8988T (cell line): ENCODE data around the gene ATXN1.

Experiments
- DNase-seq: peaks from one replicate; pipeline ENCODE4 v3.0.0; 2011

ATXN1 gene

DNA sequence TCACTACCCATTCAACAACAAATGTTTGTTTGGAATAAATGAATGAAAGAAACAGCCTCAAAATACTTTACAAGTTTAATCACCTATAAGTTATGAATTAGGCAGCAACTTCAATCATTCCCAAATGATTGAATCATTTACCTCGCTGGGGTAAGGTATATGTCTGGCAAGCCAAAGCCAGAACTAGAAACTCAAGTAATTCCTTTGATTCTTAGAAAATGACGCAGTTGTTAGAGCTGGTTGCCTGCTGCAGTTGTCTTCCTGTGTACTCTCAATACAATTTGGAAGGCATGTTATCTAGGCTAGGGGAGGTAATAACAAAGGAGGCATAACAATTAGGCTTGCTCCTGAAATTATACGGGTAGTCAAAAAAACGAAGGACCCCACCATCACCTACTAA, 160.6 kb downstream of the ATXN1 start:
- DNase-seq = no peak

DNA sequence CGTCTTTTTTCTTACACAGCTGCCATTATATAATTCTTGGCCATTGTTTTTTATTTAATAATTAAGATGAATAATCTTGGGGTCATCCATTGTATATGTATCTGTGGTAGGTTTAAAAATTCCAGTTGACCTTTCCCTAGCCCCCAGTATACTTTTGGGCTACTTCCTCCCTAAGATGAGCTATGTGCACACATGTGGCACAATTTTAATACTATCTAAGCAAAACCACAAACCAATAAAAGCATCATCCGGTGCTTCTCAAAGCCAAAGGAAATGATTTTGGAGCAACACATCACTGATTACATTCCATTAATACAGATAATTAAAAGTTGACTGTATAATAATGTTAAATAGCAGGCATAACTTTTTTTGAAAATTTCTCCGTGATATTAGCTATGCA, 161.2 kb downstream of the ATXN1 start:
- DNase-seq = no peak

DNA sequence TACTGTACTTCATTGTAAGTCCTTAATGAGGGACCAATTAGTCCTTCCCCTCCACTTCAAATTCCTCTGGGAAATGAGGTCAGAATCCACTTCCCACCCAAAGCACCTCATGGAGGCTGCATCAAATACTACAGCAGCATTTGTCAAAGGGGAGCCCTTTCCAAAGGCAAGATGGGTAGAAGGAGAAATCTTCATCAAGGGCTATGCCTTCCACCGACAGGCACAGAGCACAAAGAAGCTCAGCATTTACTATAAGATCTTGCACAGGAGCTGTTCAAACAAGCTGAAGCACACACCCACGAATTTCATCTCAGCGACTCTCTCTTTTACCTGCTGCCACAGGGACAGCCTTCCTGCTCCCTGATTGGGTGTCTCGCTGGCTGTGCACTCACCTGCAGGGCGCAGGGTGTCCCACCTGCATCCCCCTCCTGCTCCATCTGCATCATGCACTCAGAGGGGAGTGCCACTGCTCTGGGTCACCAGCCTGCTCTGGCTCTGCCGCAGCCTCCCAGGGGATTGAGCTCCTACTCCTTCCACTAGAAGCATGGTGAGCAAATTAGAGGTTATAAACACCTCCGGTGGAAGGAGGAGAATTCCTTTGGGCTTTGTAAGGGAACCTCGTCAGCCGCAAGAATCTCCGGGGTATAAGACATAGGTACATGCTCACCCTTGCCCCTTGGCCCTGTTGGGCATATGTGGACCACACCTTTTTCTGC, 164.5 kb downstream of the ATXN1 start:
- DNase-seq = no peak

DNA sequence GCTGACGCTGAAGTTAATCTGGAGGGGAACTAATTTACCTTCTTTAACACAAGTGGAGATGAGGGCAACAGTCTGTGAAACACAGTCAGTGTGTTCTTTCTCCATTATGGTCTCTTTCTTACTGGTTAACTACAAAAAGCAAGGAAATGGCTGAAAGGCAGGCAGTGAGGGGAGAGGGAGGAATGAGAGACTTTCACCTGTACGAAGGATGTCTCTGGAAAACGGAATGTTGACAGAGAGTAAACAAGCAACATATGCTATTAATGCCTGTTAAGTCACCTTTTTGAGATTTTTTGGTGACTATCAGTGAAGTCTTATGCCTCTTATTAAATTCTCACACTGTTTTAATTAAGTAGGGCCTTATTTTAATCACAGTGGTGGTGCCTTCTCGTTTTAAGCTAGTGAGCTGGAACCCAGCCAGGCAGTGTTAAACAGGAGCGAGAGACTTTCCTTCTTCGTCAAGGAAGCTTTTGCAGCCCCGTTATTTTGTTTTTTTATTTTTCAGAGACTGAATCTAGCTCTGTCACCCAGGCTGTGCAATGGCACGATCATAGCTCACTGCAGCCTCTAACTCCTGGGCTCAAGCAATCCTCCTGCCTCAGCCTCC, 165.6 kb downstream of the ATXN1 start:
- DNase-seq = no peak

DNA sequence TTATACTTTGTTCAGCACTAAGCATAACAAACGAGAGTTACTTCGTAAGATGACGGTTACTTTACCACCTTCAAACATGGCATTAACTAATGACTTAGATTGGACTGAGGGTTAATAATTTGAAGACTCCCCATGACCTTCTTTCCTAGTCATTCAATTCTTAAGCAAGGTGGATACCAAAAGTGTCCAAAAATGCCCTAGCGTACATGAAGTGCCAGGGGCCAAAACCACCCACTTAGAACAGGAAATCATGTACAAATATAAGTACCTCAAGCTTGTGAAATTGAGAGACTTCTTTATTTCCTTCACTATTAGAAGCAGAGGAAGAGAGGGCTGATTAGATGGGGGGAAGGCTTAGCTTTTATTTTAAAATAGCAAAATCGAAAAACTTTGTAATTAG, 166.4 kb downstream of the ATXN1 start:
- DNase-seq = no peak

DNA sequence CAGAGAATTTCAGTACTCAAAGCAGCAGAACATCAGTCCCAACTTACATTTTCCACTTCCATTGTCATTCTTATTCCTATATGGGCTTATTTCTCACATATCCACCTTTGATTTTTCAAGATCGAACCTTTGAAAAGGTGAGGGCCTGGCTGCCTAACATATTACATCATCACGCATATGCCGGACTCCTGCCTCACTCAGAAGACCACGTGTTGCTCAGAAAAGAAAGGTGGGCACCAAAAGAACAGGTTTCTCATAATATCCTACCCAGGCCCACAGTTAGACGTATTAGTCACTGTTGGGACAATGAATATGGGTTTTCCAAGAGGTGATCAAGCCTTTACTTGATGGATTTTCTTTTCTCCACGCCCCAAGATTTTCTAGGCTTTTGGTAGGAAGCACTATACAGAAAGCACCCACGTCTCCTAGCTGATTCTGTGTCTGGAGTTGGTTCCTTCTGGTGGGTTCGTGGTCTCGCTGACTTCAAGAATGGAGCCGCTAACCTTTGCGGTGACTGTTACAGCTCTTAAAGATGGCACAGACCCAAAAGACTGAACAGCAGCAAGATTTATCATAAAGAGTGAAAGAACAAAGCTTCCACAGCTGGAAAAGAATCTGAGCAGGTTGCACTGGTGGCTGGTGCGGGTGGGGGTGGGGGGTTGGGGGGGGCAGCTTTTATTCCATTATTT, 168.9 kb downstream of the ATXN1 start:
- no peak for DNase-seq

DNA sequence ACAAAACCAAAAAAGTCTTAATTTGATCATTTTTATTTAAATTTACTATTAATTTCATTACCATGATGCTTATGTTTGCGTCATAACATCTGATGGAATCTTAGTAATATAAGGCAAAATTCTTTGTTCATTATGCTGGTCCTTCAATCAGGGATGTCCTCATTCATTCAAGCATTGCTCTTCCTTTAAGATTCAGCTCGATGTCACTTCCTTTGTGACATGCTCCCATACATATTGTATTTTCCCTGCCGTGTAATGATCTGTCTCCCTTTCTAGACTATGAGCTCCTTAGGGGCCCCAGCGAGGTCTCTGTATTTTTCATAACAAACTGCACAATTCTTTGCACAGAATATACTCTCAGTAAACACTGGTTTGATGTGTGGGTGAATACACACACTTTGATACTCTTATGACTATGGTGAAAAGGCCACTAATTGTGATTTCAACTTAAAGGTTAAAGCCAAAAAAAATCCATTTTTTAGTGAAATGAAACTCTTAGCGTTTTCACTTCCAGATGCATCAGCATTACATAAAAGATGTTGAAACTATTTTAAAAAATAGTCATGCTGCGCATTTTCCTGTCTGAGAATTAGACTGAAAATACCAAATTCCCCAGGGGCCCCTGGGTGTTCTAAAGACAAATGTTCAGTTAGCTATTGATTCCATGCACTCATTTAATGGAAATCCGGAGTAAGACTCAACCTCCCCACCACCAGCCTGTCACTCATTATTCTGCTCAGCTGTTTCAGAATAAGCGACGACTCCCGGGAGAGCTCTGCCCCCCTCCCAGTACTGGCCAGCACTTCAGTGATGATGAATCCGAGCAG, 169.7 kb downstream of the ATXN1 start:
- no peak for DNase-seq

DNA sequence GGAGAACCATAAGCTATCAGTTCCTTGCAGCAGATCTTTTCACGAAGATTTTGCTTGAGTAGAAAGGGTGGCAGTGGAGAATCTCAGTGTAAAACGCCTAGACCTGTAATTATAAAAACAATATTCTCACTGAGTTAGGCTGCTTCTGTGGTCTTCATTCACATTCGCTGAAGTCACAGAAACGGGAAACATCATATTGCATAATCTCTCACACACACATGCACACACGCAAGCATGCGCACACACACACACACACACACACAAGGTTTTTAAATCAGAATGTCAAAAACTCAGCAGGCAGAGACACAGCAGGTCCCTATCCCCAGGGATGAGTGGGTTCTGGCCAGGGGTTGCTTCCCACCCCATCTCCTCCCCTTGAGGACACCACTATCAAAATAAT, 175.5 kb downstream of the ATXN1 start:
- no peak for DNase-seq

DNA sequence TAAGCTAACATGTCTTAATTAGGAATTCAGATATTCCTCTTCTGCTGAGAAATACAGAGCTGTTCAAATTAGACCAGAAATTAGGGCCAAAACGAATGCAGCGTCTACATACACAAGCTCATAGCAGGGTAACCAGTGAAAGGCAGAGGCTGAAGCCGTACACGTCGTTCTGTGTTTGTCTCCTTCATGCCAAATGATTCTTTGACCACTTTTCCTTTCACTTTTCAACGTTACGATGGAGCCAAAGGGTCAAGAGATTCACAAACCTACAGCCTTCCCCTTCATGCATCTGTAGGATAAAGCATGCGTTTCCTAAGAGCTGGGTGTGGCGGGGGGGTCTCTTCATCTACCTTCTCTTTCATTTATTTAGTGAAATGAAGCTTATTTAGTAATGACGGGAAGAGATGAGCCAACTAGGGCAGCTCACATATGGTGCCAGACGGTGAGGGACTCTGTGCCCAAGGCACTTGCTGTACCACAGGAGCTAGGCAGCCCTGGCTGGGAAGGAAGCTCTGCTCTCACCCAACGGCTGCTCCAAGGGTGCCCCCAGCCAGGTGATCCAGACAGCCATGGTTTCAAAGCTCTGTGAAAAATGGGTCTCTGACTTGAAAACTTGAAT, 178.0 kb downstream of the ATXN1 start:
- DNase-seq = no peak

DNA sequence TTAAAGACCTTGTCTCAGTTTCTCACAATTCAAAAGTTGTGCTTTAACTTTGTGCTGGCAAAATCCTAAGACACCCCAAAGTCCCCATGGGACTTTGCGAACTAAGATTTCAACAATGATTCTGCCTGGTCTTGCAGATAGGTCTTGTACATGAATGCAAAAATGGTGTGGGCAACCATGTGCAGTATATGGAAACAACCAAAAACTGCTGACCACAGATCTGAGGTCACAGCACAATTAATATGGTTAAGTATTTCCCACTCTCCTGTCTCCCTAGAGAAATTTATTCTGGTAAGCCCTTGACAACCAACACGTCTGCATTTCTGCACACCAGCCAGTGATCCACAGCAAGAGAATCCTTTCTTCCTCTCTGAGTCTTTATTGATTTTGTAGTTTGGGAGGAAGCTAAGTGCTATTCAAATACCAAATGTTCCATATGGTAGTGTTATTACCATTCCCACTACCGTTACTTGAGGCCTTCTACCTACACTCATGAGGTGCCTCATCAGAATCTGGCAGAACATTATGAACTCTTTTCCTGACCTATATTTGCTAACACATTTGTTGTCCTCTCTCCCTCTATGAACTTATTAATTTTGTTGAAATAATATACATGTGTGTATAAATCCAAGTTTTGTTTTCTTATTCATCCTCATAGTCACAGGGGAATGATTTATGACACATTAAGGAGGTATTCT, 178.7 kb downstream of the ATXN1 start:
- no peak for DNase-seq

DNA sequence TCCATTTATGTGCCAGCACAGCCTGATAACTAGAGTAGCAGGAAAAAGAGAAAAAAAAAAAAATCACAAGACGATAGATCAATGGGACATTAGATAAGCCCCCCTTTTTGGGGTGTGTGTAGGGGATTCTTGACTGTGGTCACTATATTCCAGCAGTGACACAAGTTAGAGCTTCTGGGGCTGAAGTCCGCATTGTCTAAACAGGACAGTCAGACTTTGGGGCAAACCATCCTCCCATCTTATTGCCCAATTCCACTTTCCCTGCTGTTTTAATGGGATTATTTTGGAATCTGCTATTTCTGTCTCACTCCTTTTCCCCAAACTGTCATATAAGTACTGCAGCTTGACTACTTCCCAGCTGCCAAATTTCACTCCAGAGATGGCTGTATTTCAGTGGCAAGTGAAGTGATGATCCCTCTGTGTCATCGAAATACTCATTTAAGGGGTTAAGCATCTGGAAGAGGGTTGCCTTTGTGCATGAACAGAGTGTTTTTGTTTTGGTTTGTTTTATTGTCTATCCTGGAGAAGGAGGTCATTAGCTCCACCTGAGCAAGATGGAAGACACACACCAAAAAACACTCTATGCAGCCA, 182.5 kb downstream of the ATXN1 start:
- no peak for DNase-seq

DNA sequence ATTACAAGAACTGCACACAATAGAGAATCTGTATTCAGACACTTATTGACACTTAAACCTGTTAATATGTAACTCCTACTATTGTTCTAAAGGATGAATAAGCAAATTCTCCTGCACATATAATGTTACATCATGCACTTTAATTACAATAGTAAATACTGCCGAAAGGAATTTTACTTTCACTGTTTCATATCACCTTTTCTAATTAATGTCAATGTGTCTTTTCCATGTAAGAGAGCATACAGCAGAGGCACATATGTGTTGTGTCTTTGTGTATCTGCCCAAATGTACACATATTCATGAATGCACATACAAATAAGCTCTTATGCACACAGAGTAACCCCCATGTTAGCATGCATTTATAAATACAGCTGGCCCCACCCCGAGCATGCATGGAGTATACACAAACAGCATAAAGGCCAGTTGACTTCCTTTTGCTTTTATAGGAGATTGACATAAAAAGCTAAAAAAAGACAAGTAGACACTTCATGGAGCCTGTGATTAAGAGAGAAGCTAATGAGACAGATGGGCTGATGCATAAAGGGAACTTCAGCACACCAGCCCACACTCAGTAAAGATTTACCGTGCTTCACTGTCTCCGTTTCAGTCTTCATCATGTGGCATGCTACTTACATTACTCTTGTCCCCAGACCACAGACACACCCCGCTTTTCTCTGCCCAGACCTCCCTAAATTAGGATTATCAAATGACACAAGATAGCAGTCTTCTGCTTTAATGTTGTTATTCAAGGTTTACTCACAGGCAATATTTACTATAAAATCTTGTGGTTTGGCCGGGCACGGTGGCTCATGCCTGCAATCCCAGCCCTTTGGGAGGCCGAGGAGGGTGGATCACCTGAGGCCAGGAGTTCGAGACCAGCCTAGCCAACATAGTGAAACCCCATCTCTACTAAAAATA, 184.6 kb downstream of the ATXN1 start:
- DNase-seq = no peak

DNA sequence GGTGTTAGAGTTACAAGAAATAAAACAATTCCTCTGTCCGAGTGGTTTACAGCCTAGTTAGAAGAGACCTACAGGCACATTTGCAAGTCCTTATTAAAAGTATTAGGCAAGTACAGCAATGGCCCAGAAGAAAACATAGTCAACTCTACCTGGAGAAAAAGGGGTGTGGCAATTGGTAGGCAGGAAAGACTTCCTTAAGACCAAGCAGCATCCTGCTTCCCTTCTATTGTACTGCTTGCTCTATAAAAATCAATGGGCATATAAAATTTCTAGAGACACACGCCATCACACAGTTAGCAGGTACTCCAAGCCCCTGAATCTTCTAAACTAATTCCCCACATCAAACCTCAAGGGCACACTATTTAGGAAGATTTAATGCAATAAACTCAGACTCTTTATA, 185.6 kb downstream of the ATXN1 start:
- no peak for DNase-seq

DNA sequence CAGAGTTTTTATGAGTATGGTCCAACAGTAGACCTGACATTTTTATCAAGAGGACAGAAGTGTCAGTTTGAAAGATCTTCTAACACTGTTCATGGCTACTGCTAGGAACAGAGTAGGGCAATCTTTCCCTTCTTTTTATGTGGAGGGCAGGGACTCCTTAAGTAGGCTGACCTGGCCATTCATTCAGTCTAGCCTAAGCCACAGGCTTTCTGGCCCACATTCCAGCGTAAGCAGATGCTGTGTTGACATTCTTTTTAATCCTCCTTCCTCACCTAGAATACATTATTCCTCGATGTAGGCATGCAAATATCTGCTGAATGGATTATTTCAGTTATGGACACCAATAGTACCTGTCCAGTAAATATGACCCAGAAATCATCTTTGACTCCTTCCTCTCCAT, 188.3 kb downstream of the ATXN1 start:
- DNase-seq = no peak

DNA sequence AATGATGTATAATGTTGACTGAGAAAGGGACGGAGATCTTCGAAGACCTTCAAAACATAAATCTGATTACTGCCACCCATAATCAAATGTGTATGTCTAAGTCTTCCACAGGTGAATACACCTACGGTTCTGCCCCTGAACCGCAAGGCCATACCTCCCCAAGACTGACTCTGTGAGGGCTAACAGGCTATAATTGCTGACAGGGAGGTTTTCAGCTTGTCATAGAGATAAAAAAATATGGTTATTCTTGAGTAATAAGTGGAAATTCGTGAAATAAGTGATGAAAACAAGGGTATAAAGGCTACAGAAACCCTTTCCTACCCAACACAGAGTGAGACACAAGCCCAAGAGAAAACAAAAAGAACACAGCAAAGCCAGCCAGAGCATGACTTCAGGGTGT, 188.9 kb downstream of the ATXN1 start:
- DNase-seq = no peak

DNA sequence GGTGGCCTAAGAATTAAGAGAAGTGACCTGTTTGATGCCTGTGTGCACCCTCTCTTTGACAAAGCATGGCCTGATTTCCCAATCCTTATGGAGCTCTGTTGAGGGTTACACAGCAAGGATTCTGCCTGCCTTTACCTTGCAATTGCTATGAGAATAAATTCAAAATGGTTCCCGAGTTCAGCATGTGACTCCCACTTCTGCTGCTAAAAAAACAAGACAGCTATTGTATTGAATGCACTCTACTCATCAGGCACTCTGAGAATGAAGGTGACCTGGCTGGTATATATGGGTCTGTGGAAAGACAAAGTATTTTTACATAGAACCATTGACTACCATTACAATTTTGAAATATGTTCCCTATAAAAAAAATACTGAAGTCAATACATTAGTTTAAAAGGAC, 190.3 kb downstream of the ATXN1 start:
- no peak for DNase-seq

DNA sequence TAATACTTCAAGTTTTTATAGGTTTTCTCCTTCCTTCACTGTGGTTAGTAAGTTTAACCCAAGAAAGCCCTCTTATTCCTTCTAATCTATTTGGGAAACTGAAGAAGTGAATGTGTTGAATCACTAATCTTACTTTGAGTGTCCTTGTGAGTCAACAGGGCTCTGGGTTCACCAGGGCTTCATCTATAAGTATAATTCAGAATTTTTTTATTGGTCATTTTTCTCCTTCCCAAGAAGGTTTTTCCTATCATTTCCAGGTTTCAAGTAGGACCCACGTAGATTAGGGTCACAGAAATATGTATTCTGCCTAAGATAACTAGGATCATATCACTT, 191.1 kb downstream of the ATXN1 start:
- no peak for DNase-seq

DNA sequence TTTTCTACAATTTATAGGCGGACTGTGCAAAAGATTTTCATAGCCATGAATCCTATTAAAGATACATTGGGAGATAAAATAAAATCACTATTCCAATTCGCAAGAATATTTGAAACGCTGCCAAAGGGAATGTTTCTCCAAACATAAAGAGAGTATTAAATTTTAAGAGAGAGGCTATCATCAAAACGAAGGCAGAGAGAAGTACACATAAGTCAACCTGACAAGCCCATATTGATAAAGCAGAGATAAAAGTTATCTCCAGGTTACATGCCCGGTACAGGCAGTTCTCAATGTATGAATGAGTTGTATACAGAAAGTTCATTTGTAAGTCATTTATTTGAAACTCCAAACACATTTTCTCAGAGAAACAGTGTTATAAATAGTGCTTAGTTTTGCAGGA, 193.1 kb downstream of the ATXN1 start:
- DNase-seq = no peak

DNA sequence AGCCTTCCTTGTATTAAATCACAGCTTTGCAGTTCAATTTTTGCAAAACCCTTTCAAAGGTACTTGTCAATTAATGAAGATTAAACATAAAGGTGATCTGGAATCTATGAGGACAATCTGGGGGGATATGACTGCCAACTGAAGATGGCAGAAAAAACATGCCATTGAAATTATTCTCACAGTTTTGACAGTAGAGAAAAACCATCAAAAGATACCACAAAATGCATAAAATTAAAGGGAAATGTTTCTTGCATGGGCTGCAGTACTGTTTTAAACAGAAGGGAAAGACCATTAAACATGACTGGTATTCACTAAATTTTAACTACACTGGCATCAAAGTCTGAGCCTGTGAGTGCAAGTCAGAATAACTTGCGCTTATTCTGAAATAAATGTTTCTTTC, 194.2 kb downstream of the ATXN1 start:
- DNase-seq = no peak

DNA sequence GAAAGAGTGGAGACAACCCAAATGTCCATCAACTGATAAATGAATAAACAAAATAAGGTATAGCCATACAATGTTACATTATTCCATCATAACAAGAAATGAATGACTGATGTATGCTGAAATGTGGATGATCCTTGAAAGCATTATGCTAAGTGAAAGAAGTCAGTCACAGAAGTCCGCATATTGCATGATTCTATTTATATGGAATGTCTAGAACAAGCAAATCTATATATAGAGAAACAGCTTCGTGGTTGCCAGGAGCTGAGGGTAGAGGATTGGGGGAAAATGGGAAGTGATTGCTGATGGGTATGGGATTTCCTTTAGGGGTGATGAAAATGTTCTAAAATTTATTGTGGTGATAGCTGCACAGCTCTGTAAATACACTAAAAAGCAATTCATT, 196.8 kb downstream of the ATXN1 start:
- DNase-seq = no peak

DNA sequence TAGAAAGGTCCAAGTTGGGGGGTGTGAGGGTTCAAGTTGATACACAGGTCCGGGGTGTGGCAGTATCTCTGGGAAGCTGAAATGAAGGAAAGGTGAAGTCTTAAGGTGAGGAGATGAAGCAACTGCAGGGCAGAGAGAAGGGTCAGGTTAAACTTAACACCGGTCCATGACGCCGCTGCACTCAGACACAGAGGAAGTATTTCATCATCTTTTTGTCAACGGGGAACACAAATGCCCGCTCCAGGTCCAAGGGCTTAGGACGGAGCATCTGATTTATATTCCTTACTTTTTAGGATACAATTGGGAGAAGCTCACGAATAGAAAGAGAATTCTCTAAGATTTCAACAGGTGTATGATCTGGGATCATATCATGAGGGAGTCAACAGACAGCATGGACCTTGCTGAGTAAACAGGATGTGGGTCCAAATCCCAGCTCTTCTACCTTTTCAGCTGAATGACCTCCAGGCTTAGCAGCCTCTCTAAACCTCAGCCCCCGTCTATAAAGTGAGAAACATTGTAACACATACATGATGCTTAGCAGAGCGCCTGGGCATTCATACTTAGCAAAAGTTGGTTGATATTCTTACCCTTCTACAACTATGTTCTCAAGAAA, 197.5 kb downstream of the ATXN1 start:
- no peak for DNase-seq
